ENCODE measurements around the gene IGLON5.

The IGLON5 gene

DNA sequence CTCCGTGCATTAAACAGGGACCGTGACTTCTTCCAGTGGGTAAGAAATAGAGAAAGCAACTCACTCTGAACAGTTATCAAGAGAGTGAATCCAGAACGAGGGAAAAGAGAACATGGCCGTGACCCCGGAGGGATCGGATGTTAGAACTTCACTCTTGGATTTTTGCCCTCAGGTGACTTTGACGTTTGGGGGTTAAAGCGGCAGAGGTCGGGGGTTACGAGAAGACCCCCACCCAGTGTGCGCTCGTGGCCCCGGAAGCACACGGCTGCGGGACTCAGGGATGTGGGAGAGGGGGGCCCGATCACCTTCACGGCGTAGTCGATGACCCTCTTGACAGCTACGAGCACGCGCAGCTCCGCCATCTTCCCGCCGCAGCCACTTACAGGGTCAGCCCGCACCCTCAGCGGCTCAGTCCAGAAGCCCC is 54.5 kb downstream of the IGLON5 start, which contains the start of gene ETFB:
Gene ETFB (minus strand): TSS at position 424 of the 424 bp plus-strand sequence. CDS start 62 bp downstream, at position 362.
- H3K4me3 ChIP-seq (ENCODE audit: low read depth, low read length): peak within 1 kb of the TSS; percentile 73
- TF ChIP-seq, protein P1, sequence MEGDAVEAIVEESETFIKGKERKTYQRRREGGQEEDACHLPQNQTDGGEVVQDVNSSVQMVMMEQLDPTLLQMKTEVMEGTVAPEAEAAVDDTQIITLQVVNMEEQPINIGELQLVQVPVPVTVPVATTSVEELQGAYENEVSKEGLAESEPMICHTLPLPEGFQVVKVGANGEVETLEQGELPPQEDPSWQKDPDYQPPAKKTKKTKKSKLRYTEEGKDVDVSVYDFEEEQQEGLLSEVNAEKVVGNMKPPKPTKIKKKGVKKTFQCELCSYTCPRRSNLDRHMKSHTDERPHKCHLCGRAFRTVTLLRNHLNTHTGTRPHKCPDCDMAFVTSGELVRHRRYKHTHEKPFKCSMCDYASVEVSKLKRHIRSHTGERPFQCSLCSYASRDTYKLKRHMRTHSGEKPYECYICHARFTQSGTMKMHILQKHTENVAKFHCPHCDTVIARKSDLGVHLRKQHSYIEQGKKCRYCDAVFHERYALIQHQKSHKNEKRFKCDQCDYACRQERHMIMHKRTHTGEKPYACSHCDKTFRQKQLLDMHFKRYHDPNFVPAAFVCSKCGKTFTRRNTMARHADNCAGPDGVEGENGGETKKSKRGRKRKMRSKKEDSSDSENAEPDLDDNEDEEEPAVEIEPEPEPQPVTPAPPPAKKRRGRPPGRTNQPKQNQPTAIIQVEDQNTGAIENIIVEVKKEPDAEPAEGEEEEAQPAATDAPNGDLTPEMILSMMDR (IDR thresholded peaks at IDR 0.05; ENCODE audit: borderline replicate concordance, insufficient read depth, low read depth, low read length): no peak

DNA sequence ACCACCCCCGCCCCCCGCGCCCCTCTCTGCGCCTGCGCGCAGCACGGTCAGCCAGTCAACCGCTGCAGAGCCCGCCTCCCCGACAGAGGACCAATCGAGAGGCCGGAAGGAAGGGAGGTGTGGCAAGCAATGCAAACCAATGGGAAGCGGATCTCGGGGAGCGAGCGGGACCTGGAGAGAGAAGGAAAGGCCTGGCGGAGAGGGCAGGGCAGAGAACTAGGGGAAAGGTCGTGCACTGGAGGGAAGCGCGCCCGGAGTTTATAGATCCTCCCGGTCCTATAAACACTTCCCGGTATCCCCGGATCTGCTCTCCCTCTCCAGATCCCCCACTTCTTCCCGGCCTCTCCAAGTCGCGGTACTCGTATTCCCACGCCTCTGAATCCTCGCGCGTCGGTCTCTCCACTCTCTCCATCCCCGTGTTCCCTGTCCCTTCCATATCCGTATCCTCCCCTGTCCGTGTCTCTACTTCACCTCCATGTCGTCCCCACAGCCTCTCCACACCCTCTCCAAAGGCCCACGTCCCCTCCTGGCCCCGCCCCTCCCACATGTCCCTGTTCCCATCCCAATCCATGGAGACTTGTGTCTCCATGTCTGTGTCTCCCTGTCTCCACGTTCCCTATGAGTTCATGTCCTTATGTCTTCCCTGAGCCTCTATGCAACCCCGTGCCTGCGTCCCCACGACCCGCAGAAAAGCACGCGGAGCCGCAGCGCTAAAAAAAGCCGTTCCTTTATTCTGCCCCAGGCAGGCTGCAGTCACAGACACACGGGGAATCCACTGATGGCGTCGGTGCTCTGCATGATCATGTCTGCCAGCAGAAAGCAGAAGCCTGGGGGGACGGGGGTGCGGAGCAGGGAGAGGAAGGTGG is 55.2 kb downstream of the IGLON5 start:
- peak overlapping the region; percentile 73 for H3K4me3 ChIP-seq (ENCODE audit: low read depth, low read length)

DNA sequence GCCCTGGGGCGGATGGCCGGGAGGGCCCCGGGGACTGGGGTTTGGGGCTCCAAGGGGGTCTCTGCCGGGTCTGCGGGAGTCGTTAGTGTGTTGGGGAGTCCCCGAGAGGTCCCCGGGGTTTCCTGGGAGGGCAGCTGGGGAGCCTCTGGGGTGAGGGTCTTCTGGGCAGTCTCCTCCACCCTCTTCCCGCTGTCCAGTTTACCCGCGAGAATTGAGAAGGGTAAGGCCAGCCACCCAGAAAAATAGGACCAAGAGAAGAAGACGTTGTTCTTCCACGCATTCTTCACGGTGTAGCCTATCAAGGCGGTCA is 55.8 kb downstream of the IGLON5 start:
- TF ChIP-seq, protein P1 (IDR thresholded peaks at IDR 0.05; ENCODE audit: borderline replicate concordance, insufficient read depth, low read depth, low read length): no peak
- H3K4me3 ChIP-seq (ENCODE audit: low read depth, low read length): peak overlapping the region; percentile 73

More for the DNA sequence above, 55.2 kb downstream of the IGLON5 start:
- TF ChIP-seq, protein P1 (IDR thresholded peaks at IDR 0.05; ENCODE audit: borderline replicate concordance, insufficient read depth, low read depth, low read length): no peak

DNA sequence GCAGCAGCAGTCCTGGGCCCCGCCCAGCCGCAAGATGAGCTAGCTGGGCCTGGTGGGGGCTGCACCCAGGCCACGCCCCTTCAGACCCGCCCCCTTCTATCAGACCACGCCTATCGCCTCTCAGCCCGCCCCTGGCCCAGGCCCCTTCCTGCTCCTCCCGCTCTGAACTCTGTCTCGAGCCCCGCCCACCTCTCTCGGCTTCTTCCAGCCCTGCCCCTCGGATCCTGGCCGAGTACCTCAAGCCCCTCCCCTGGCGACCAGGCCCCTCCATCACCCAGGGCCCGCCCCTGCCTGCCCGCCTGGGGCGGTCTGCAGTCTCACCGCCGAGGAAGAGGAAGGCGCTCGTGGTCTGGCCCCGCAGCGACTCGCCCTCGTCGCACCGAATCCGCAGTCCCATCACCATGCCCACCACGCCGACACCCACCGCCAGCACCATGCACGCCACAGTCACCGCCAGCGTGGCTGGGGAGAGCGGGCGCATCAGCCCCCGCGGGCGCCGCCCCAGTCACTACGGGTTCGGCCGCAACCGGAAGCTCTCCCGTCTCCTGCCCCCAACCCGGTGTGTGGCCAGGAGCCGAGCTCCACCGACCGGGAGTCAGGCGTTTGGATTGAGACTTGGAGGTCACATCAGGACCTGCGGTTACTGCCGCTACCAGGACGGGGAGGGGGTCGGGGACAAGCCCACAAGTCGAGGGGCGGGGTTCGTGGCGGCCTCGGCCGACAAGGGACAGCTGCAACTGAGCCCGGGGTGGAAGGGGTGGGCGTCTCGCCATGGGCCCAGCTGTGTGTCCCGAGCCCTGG is 56.3 kb downstream of the IGLON5 start:
- peak overlapping the region; percentile 73 for H3K4me3 ChIP-seq (ENCODE audit: low read depth, low read length)
- TF ChIP-seq, protein P1 (IDR thresholded peaks at IDR 0.05; ENCODE audit: borderline replicate concordance, insufficient read depth, low read depth, low read length): no peak

DNA sequence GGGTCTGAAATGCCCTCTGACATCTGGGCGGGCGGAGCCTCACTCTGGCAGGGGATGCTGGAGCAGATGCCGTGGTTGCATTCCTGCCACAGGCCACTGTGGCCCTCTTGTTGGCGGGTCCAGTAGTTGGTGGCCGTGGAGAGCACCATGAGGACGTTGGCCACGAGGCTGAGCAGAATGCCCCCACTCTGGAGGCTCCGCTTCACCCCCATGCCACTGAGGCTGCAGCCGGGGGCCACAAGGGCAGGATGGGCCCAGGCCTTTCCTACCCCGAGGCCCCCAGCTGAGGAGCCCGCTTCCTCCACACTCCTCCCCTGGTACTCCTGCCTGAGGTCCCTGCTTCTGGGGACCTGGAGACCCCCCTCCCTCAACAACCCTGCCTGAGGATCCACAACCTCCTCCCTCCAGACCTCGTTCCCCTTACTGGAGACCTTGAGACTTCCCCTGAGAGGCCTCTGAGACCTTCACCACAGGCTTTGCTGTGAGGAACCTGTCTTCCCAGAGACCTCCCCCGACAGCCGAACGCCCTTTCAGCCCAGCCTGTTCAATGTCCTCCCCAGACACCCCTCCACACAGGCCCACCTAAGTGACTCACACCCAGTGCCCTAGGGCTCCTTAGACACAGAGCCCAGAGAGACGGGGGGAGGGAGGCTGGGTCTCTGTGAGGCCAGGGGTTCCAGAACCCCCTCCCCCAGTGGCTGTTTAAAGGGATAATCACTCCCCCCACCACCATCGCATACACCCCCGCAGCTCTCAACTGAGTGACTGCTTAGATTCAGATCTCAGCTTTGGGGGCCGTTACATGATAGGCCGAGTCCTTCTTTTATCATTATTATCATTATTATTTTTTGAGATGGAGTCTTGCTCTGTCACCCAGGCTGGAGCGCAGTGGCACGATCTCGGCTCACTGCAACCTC is 57.2 kb downstream of the IGLON5 start, which contains the start of gene CLDND2:
Gene CLDND2 (minus strand): TSS at position 638 of the 917 bp plus-strand sequence. CDS start 426 bp downstream, at position 212.
- H3K4me3 ChIP-seq (ENCODE audit: low read depth, low read length): peak within 1 kb of the TSS; percentile 71
- TF ChIP-seq, protein P1 (IDR thresholded peaks at IDR 0.05; ENCODE audit: borderline replicate concordance, insufficient read depth, low read depth, low read length): no peak

DNA sequence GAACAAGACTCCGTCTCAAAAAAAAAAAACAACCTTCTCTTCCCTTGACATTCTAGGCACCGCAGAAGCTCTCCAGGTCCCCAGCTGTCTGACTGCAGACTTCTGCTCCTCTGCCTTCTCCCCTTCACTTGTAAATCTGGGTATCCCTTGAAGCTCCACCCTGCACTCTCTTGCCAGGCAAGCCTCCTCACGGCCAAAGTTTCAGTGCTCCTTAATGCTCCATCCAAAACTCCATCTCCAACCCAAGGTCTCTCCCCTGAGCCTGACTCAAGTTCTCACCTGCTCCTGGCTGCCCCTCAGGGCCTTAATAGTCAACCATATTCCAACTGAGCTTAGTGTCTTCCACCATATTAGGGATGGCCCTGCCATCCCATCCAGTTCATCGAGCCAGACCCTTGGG is 58.8 kb downstream of the IGLON5 start:
- H3K4me3 ChIP-seq (ENCODE audit: low read depth, low read length): no peak overlapping the region
- TF ChIP-seq, protein P1 (IDR thresholded peaks at IDR 0.05; ENCODE audit: borderline replicate concordance, insufficient read depth, low read depth, low read length): no peak

All from GM12875 (cell line).